ENCODE results near the gene CFAP251. TPM values are rescaled to one million over a fixed set of nuclear protein-coding genes. Genes with fewer than 3 reads are reported as not detected.
A peak's percentile ranks its signal among the peaks of the same experiment; 100 is the strongest.

CFAP251 gene
- total RNA-seq, 1 experiment from 2014 or later: 23.5 TPM

GRCh38 chr12:122022393-122023338, 104.3 kb downstream of the CFAP251 start:
- BruUV-seq (replicated peaks): no TSS peak
- Mint-ChIP-seq H3K9me3 (ENCODE audit: unreplicated experiment) (peaks cover 11% of the 10 kb centered on the region), H3K27ac (ENCODE audit: low read depth, unreplicated experiment) (peak overlapping the region; percentile 90), H3K4me1 (ENCODE audit: insufficient read depth, unreplicated experiment) (peaks cover 5% of the 10 kb centered on the region), H3K36me3 (ENCODE audit: insufficient read depth, unreplicated experiment) (peaks cover 7% of the 10 kb centered on the region), H3K4me3 (ENCODE audit: unreplicated experiment) (peak overlapping the region; percentile 94), H3K27me3 (ENCODE audit: insufficient read depth, unreplicated experiment) (no peaks in the 10 kb centered on the region)
- POLR2A ChIA-PET: interaction anchor here (0.7 to 4.5 kb wide), 21 partner anchors 11 to 228 kb away, joined by 3 to 44 read pairs (median 5); partner anchors contain the start of genes DIABLO, MLXIP and PSMD9
- peak; percentile 11 for DNase-seq (ENCODE audit: unreplicated experiment)
- intact Hi-C loops (cut with micrococcal nuclease): loop anchor here (5.0 to 10.0 kb wide), 3 partner anchors 70 to 228 kb away; partner anchors contain the start of genes PSMD9 and RHOF
- CTCF ChIA-PET: interaction anchor here (0.7 to 2.0 kb wide), 4 partner anchors 9 to 228 kb away, joined by 3 to 12 read pairs (median 3); partner anchors contain the start of gene RHOF
- no peak for TF ChIP-seq CTCF (IDR thresholded peaks at IDR 0.05; ENCODE audit: unreplicated experiment)

GRCh38 chr12:122023339-122024131, 105.1 kb downstream of the CFAP251 start:
- Mint-ChIP-seq H3K4me3 (ENCODE audit: unreplicated experiment) (peak overlapping the region; percentile 94), H3K9me3 (ENCODE audit: unreplicated experiment) (peaks cover 11% of the 10 kb centered on the region), H3K4me1 (ENCODE audit: insufficient read depth, unreplicated experiment) (peaks cover 9% of the 10 kb centered on the region), H3K27ac (ENCODE audit: low read depth, unreplicated experiment) (peak overlapping the region; percentile 90), H3K36me3 (ENCODE audit: insufficient read depth, unreplicated experiment) (peaks cover 7% of the 10 kb centered on the region), H3K27me3 (ENCODE audit: insufficient read depth, unreplicated experiment) (no peaks in the 10 kb centered on the region)
- ChIA-PET POLR2A (interaction anchor here (0.6 to 4.5 kb wide), 27 partner anchors 12 to 1550 kb away, joined by 3 to 44 read pairs (median 4); partner anchors contain the start of genes DIABLO, MLXIP and PSMD9), CTCF (interaction anchor here (0.6 to 2.0 kb wide), 7 partner anchors 8 to 527 kb away, joined by 3 to 12 read pairs (median 3); partner anchors contain the start of gene RHOF)
- intact Hi-C loops (cut with micrococcal nuclease): loop anchor here (5.0 to 10.0 kb wide), 3 partner anchors 71 to 229 kb away; partner anchors contain the start of genes PSMD9 and RHOF
- BruUV-seq (replicated peaks): TSS peak; percentile 55
- peak; percentile 74 for DNase-seq (ENCODE audit: unreplicated experiment)
- no peak for TF ChIP-seq CTCF (IDR thresholded peaks at IDR 0.05; ENCODE audit: unreplicated experiment)

GRCh38 chr12:122024132-122024785, 105.9 kb downstream of the CFAP251 start:
- no peaks in the 10 kb centered on the region for H3K27me3 Mint-ChIP-seq (ENCODE audit: insufficient read depth, unreplicated experiment)
- no peak for TF ChIP-seq CTCF (IDR thresholded peaks at IDR 0.05; ENCODE audit: unreplicated experiment)
- H3K4me3 Mint-ChIP-seq (ENCODE audit: unreplicated experiment): peak overlapping the region; percentile 94
- BruUV-seq (replicated peaks): no TSS peak
- peaks cover 5% of the 10 kb centered on the region for H3K36me3 Mint-ChIP-seq (ENCODE audit: insufficient read depth, unreplicated experiment)
- H3K4me1 Mint-ChIP-seq (ENCODE audit: insufficient read depth, unreplicated experiment): peaks cover 16% of the 10 kb centered on the region
- intact Hi-C loops (cut with micrococcal nuclease): loop anchor here (5.0 to 10.0 kb wide), 3 partner anchors 72 to 229 kb away; partner anchors contain the start of genes PSMD9 and RHOF
- ChIA-PET POLR2A (interaction anchor here (0.6 to 4.5 kb wide), 19 partner anchors 12 to 727 kb away, joined by 3 to 44 read pairs (median 5); partner anchors contain the start of genes MLXIP and PSMD9), CTCF (interaction anchor here (0.6 to 2.0 kb wide), 4 partner anchors 30 to 528 kb away, joined by 3 to 12 read pairs (median 4); partner anchors contain the start of gene RHOF)
- peak overlapping the region; percentile 7 for H3K27ac Mint-ChIP-seq (ENCODE audit: low read depth, unreplicated experiment)
- H3K9me3 Mint-ChIP-seq (ENCODE audit: unreplicated experiment): peaks cover 4% of the 10 kb centered on the region
- no peak for DNase-seq (ENCODE audit: unreplicated experiment)
